GM12874 (cell line): Measurements from ENCODE around the gene CAMKMT.

Experiments used
- TF ChIP-seq, protein P1 (sequence below): IDR thresholded peaks from 2 replicates; pipeline ENCODE4 v1.5.1; 2011; ENCODE audit warnings: low read depth, mild to moderate bottlenecking, control low read depth, low read length, moderate library complexity; ENCODE audit not compliant: insufficient read depth

CAMKMT gene

GRCh38 chr2:44645937-44646336, 284.2 kb downstream of the CAMKMT start:
- TF ChIP-seq, protein P1, sequence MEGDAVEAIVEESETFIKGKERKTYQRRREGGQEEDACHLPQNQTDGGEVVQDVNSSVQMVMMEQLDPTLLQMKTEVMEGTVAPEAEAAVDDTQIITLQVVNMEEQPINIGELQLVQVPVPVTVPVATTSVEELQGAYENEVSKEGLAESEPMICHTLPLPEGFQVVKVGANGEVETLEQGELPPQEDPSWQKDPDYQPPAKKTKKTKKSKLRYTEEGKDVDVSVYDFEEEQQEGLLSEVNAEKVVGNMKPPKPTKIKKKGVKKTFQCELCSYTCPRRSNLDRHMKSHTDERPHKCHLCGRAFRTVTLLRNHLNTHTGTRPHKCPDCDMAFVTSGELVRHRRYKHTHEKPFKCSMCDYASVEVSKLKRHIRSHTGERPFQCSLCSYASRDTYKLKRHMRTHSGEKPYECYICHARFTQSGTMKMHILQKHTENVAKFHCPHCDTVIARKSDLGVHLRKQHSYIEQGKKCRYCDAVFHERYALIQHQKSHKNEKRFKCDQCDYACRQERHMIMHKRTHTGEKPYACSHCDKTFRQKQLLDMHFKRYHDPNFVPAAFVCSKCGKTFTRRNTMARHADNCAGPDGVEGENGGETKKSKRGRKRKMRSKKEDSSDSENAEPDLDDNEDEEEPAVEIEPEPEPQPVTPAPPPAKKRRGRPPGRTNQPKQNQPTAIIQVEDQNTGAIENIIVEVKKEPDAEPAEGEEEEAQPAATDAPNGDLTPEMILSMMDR: no peak

DNA sequence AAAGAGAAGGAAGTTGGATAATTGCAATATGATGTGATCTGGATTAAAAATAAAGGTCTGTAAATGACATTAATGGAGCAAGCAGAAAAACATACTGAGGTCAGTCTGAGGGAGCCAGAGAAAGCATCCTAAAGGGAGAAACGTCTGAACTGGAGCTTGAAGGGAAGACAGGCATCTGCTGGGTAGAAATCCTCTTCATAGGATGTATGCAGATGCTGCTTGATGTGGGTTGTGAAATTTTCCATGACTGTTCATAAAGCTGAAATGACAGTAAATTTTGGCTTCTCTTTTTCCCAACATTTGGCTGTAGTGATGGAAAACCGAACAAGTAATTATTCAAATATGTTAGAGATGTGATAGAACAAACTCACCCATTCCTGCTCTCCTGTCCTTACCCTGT, 287.6 kb downstream of the CAMKMT start:
- TF ChIP-seq, protein P1: no peak

GRCh38 chr2:44650796-44651195, 289.0 kb downstream of the CAMKMT start:
- TF ChIP-seq, protein P1: no peak

GRCh38 chr2:44651974-44652373, 290.2 kb downstream of the CAMKMT start:
- TF ChIP-seq, protein P1: no peak

- TF ChIP-seq, protein P1: no peak
These were observed 291.0 kb downstream of the CAMKMT start for GRCh38 chr2:44652701-44653100.

GRCh38 chr2:44655401-44655864, 293.7 kb downstream of the CAMKMT start:
- TF ChIP-seq, protein P1: no peak

DNA sequence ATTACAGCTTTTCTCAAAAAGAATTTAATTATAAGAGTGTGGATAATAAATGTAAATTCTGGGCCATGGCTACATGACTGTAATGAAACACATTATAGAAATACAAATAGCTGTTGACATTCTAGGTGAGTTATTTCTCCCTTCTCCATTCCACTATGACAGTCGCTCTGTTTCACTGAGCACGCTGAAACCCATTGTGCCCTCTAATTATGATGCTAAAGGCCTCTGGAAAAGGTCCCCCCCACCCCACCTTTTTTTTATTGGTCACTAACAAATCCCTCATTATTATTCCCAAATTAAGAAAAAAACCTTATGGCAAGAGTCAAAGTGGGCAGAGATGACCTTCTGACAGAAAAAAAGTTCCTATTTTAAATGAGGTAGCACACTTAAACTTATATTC, 294.7 kb downstream of the CAMKMT start:
- TF ChIP-seq, protein P1: no peak
